Effector memory CD4-positive, alpha-beta T cell (primary cell): ENCODE results near the gene ANO2.

Source experiments
- DNase-seq, 3 donors: peaks; one replicate each; pipeline ENCODE4 v3.0.0-alpha.2; 2020
- H3K27ac ChIP-seq: 2 replicates; pipeline ENCODE4 v1.7.0; 2013; ENCODE audit warnings: mild to moderate bottlenecking, low read length, moderate library complexity; ENCODE audit not compliant: insufficient read depth, poor library complexity, severe bottlenecking
- H3K27me3 ChIP-seq: replicated peaks from 2 replicates; pipeline ENCODE4 v1.7.0; 2013; ENCODE audit warnings: mild to moderate bottlenecking, low read length; ENCODE audit not compliant: insufficient read depth, control insufficient read depth, poor library complexity, severe bottlenecking
- H3K36me3 ChIP-seq: 2 replicates; pipeline ENCODE4 v1.7.0; 2013; ENCODE audit warnings: mild to moderate bottlenecking, low read length, moderate library complexity; ENCODE audit not compliant: control insufficient read depth, insufficient read depth
- H3K4me1 ChIP-seq: 2 replicates; pipeline ENCODE4 v1.7.0; 2013; ENCODE audit warnings: low read length, mild to moderate bottlenecking; ENCODE audit not compliant: control insufficient read depth, insufficient read depth, poor library complexity, severe bottlenecking
- H3K4me3 ChIP-seq: 2 replicates; pipeline ENCODE4 v1.7.0; 2013; ENCODE audit warnings: low read length, low read depth, mild to moderate bottlenecking; ENCODE audit not compliant: insufficient read depth, poor library complexity, severe bottlenecking
- H3K9me3 ChIP-seq: 2 replicates; pipeline ENCODE4 v1.7.0; 2013; ENCODE audit warnings: mild to moderate bottlenecking, low read length, moderate library complexity; ENCODE audit not compliant: control insufficient read depth

ANO2 gene

DNA sequence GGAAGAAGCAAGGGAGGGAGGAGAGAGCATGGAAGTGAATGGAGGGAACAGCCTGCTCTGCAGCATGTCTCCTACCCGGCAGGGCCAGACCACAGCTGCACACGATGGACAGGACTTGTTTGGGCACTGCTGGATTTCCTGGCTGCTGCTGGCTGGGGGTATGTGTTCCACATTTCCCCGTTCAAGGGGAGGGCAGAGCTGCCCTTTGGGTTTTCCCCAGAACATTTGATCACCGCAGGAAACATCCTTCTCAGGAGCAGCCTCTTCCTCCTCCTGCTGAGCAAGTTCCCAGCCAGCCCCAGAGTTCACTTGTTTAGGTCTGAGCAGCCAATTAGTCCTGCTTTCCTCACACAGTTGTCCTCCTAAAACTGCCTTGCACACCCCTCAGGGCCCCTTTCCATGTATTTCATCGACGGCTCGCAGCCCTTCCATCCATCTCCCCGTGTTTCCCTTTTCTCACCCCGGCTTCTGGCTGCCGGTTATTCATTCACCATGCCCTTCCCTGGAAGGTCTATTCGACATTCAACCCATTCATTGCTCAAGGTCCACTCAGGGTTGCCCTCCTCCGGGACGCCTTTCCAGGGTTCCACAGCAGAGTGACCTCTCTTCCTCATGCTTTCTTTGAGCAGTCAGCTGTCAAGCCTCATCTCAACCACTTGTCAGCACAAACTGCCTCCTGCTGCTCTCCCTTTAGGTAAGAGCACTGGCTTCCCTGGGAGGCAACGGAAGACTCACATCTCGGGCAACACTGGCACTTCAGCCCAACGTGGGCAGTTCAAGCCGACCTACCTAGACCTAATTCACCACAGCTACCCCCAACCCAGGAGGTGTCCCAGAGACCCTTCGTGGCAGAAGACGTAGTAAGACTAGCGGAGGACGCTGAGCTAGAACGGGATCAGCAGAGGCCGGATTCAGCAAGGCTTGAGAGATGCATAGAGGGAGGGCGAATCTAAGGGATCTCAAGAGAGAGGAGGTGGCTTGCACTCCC is 20.1 kb upstream of the ANO2 start:
- no peaks in the 10 kb centered on the region for H3K36me3 ChIP-seq
- H3K27me3 ChIP-seq: no peaks in the 10 kb centered on the region
- no peaks in the 10 kb centered on the region for H3K9me3 ChIP-seq
- no peak overlapping the region for H3K27ac ChIP-seq
- DNase-seq: no peak
- no peak overlapping the region for H3K4me3 ChIP-seq
- H3K4me1 ChIP-seq: no peaks in the 10 kb centered on the region

DNA sequence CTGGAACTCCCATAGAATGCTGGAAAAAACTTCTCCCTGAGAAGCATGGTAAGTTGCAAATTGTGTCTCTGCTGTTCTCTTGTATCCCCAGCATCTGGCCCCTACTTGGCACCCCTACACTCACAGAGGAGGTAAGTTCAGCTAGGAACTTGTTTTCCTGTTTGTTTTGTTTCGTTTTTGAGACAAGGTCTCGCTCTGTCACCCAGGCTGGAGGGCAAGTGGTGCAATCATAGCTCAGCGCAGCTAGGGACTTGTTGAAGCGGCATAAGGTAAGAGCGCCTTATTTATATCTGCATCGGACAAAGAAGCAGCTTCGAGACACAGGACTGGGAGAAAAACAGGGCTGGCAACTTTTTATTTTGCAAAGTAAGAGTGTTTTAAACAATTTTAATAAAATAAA is 18.5 kb upstream of the ANO2 start:
- no peak for DNase-seq
- H3K9me3 ChIP-seq: no peaks in the 10 kb centered on the region
- H3K27me3 ChIP-seq: no peaks in the 10 kb centered on the region
- H3K36me3 ChIP-seq: no peaks in the 10 kb centered on the region
- H3K4me3 ChIP-seq: no peak overlapping the region
- H3K27ac ChIP-seq: no peak overlapping the region
- no peaks in the 10 kb centered on the region for H3K4me1 ChIP-seq

DNA sequence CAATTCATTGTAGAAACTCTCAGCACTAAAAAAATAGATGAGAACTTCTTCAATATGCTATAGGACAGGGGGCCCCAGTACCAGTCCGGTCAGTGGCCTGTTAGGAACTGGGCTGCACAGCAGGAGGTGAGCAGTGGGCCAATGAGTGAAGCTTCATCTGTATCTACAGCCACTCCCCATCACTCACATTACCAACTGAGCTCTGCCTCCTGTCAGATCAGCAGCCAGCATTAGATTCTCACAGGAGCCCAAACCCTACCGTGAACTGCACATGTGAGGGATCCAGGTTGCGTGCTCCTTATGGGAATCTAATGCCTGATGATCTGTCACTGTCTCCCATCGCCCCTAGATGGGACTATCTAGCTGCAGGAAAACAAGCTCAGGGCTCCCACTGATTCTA is 15.7 kb upstream of the ANO2 start:
- Histone ChIP-seq H3K9me3 (no peaks in the 10 kb centered on the region), H3K4me3 (no peak overlapping the region), H3K4me1 (no peaks in the 10 kb centered on the region), H3K27me3 (no peaks in the 10 kb centered on the region), H3K27ac (no peak overlapping the region), H3K36me3 (no peaks in the 10 kb centered on the region)
- no peak for DNase-seq

DNA sequence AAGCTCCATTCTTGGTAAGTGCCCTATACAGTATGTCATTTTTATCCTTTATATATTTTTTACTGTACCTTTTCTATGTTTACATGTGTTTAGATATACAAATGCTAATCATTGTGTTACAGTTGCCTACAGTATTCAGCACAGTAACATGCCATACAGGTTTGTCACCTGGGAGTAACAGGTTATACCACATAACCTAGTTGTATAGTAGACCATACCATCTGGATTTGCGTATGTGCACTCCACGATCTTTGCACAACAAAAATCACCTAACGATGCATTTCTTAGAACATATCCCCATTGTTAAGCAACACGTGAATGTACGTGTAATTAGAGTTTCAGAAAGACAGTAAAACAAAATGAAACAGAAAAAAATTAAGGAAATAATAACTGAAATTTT is 11.9 kb upstream of the ANO2 start:
- H3K36me3 ChIP-seq: no peaks in the 10 kb centered on the region
- H3K4me1 ChIP-seq: no peaks in the 10 kb centered on the region
- no peak for DNase-seq
- no peak overlapping the region for H3K27ac ChIP-seq
- no peaks in the 10 kb centered on the region for H3K27me3 ChIP-seq
- no peak overlapping the region for H3K4me3 ChIP-seq
- no peaks in the 10 kb centered on the region for H3K9me3 ChIP-seq

DNA sequence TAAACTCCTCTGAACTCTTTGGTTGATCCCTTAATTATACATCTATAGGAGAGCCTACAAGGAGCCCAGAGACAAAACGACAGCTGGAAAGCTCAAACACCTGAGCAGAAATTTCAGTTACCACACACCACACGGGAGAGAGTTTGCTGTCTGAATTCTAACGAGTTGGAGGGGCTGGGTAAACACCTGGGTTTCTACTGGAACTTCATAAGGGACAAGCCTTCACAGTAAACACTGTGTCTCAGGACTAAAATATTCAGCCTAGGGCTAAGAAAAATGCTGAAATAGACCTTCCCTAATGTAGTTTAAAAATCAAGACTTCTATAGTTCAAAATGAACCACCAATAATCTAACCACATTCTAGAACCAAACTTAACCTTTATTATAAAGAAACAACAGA is 9.6 kb upstream of the ANO2 start:
- no peaks in the 10 kb centered on the region for H3K9me3 ChIP-seq
- H3K4me1 ChIP-seq: no peaks in the 10 kb centered on the region
- H3K27ac ChIP-seq: no peak overlapping the region
- DNase-seq: no peak
- H3K27me3 ChIP-seq: peaks cover 2% of the 10 kb centered on the region
- no peak overlapping the region for H3K4me3 ChIP-seq
- H3K36me3 ChIP-seq: no peaks in the 10 kb centered on the region

DNA sequence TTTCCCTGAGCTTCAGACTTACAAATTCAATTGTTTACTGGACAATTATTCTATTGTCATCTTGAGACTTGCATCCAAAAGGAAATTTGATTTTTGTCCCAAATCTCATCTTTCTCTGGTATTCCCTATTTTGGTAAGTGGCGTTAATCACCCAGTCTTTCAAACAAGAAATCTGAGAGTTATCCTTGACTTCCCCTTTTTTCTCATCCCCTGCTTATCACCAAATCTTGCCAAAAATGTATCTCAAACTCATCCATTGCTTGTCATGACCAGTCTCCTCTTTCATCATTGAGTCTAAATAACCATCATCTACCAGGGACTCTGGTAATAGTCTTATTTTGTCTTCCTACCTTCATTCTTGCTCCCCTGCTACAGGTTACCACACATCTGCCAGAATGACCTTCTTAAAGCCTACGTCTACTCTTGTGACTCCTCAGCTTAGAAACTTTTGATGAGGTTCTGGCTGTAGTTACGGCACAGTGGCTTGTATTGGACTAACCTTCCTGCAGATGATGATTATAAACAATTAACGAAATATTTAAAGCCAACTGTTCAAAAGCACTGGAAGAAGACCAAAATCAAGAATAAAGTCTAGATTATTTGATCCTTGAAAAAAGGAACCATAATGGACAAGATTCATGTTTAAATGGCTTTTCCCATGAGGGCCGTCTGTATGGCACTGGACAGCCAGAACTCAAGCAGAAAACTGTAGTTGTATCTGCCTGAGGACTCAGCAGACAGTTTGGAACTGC is 9.0 kb upstream of the ANO2 start:
- Histone ChIP-seq H3K27me3 (peaks cover 6% of the 10 kb centered on the region), H3K36me3 (no peaks in the 10 kb centered on the region), H3K4me3 (no peak overlapping the region), H3K27ac (no peak overlapping the region), H3K9me3 (no peaks in the 10 kb centered on the region), H3K4me1 (no peaks in the 10 kb centered on the region)
- no peak for DNase-seq

DNA sequence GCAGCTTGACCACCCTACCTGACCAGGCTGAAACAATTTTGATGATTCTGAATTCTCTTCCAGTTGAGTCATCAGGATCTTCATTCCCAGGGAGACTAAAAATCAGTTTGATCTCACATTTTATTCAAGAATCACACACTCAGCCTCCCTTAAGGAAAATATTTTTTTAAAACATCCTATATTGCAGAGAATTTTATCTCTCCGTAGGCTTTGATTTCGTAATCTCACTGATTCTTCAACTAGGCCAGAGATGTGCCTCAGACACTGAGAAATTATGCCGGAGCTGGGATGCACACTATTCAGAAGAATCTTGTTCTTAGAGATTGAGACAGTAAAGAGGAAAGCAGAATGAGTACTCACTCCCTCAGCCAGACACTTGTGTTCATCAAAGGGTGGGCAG is 7.0 kb upstream of the ANO2 start:
- no peak for DNase-seq
- Histone ChIP-seq H3K9me3 (no peaks in the 10 kb centered on the region), H3K36me3 (no peaks in the 10 kb centered on the region), H3K27me3 (peaks cover 8% of the 10 kb centered on the region), H3K27ac (no peak overlapping the region), H3K4me3 (no peak overlapping the region), H3K4me1 (no peaks in the 10 kb centered on the region)

DNA sequence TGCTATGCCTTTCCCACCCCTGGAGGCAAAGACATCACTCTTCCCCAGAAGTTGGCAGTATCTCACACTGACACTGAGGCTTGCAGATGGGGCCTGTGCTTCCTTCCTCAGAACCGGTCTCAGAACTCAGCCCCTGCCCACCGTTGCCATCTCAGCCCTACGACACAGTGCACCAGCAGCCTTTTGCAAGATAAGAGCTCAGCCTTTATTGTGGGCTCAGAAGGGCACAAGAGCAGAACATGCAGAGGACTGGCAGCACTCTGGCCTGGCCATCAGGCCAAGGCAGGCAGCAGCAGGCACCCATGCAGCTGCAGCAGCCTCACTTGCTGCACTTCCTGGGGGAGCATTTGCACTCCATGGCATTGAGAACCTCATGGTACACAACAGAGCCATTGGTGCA is 3.6 kb upstream of the ANO2 start:
- DNase-seq: no peak
- Histone ChIP-seq H3K4me1 (no peaks in the 10 kb centered on the region), H3K4me3 (no peak overlapping the region), H3K36me3 (no peaks in the 10 kb centered on the region), H3K27ac (no peak overlapping the region), H3K9me3 (no peaks in the 10 kb centered on the region), H3K27me3 (peaks cover 12% of the 10 kb centered on the region)

DNA sequence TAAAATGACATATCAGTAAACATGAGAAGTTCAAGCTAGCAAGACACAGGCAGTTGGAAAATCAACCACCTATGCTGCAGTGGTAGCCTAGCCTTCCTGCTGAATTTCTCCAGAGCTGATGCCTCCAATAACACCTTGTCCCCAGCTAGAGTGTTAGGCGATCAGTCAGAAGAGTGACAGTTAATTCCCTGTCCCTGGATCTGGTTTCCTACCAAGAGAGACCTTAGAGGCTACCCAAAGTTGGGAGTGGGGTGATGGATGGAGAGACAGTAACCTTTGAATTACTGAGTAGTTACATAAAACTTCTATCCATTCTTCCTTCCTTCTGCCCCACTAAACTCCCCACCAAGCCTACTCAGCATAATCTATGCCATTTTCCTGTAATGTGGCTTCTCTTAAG is 1.9 kb upstream of the ANO2 start:
- no peak overlapping the region for H3K27ac ChIP-seq
- H3K27me3 ChIP-seq: peaks cover 12% of the 10 kb centered on the region

DNA sequence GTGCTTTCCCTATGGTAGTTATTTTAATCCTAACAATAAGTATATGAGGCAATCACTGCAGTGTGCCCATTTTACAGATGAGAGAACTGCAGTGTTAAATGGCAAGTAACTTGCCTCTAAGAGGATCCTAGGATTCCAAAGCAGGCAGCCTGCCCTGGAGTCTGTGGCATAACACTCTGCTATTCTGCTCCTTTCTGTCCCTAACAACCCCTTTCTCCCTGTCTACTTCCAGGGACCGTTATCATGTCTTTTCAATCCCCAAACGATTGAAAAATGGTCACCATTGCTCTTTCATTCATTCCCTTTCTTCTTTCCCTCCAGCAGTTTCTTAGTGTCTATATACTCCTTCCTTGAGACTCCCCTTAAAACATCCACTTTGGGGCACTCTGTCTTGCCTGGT is 1.3 kb upstream of the ANO2 start:
- no peaks in the 10 kb centered on the region for H3K9me3 ChIP-seq
- H3K27me3 ChIP-seq: peaks cover 12% of the 10 kb centered on the region
- no peaks in the 10 kb centered on the region for H3K36me3 ChIP-seq
- no peak overlapping the region for H3K4me3 ChIP-seq
- no peak for DNase-seq
- H3K27ac ChIP-seq: no peak overlapping the region
- no peaks in the 10 kb centered on the region for H3K4me1 ChIP-seq

More for the DNA sequence above, 1.9 kb upstream of the ANO2 start:
- no peak for DNase-seq
- no peaks in the 10 kb centered on the region for H3K9me3 ChIP-seq
- H3K36me3 ChIP-seq: no peaks in the 10 kb centered on the region
- no peak overlapping the region for H3K4me3 ChIP-seq
- no peaks in the 10 kb centered on the region for H3K4me1 ChIP-seq
